ENCODE results near the gene SH2D6. TPM values are rescaled to one million over a fixed set of nuclear protein-coding genes. Genes with fewer than 3 reads are reported as not detected.

Gene SH2D6
- total and polyA plus RNA-seq, 2 donors (not counting 1 experiment from before 2014, with no cell fraction given) = 0.27 to 1.6 TPM

DNA sequence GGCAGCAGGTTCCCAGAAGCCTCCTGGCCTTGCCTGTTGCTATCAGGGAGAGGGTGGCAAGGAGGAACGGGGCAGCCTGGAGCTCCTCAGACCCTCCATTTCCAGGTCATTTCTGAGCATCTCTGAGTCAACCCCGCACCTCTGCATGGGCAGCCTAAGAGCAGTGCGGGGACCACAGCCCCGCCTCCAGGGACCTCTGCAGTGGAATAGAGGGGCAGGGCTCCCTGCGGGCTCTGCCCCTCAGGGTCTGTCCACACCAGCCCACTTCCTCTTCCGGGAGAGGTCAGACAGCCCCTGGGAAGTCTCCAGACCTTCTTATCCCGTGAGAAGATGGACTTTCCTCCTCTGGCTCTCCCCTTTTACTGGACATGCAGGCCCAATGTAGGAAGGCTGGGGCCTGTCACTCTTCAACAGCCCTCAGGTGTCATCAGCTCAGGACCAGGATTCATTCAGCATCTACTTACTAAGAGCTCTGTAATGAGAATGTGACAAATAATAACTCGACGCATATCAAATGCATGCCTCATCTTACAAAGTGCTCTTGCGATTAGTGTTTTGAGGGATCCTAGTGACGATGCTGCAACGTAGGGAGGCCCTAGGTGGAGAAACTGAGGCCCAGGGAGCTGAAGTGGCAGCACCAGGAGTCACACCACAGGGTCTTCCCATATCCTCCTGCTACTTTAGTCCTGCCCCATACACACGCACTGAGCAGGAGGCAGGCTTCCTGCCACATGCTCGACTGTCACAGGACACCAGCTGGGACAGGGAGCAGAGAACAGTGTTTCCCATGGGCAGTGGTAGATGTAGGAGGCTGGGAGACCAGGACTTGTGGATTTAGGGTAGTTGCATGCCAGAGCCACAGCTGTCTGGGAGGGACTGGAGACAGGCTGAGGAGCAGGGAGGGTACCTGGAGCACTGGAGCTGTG is 28.0 kb downstream of the SH2D6 start:
- Histone ChIP-seq H3K27ac (ENCODE audit: low read length in 2 of 2) (no peak overlapping the region), H3K27me3 (replicated peaks in 1 of 4; ENCODE audit: control extremely low read depth in 1 of 4, control insufficient read depth in 3 of 4, insufficient read depth in 4 of 4, low read length in 3 of 4) (peaks cover 0 to 3% (median 0%) of the 10 kb centered on the region in 4 experiments), H3K9ac (ENCODE audit: low read length) (no peak overlapping the region), H3K4me2 (replicated peaks; ENCODE audit: low read depth, low read length, poor library complexity, severe bottlenecking) (no peak overlapping the region), H3K79me2 (ENCODE audit: control insufficient read depth, insufficient read depth, low read length) (no peaks in the 10 kb centered on the region), H3K4me3 (ENCODE audit: control extremely low read depth in 1 of 5, extremely low read depth in 1 of 5, insufficient read depth in 1 of 5, low read depth in 2 of 5, low read length in 4 of 5) (no peak overlapping the region), H2AFZ (ENCODE audit: insufficient read depth, low read depth, low read length, poor library complexity, severe bottlenecking) (no peak overlapping the region), H3K36me3 (replicated peaks in 1 of 2; ENCODE audit: control extremely low read depth in 1 of 2, control insufficient read depth in 1 of 2, extremely low read depth in 1 of 2, insufficient read depth in 2 of 2, low read length in 1 of 2) (no peaks in the 10 kb centered on the region), H3K4me1 (ENCODE audit: control insufficient read depth in 2 of 2, insufficient read depth in 2 of 2, low read length in 2 of 2) (no peaks in the 10 kb centered on the region), H3K9me3 (ENCODE audit: control extremely low read depth in 1 of 3, control insufficient read depth in 2 of 3, insufficient read depth in 1 of 3, low read length in 2 of 3) (peaks cover 0 to 3% (median 0%) of the 10 kb centered on the region in 3 donors), H4K20me1 (ENCODE audit: control insufficient read depth, insufficient read depth, low read length, poor library complexity, severe bottlenecking) (no peaks in the 10 kb centered on the region)
- Mint-ChIP-seq H3K4me3 (no peak overlapping the region), H3K9me3 (ENCODE audit: insufficient read depth) (no peaks in the 10 kb centered on the region), H3K27ac (no peak overlapping the region), H3K27me3 (no peaks in the 10 kb centered on the region), H3K4me1 (no peaks in the 10 kb centered on the region)
- POLR2A ChIA-PET = no interaction called here
- ATAC-seq (ENCODE audit: low read depth) (no peak), DNase-seq (no peak)
- 87% methylated on average over 9 of the region's 14 CpGs for WGBS (ENCODE audit: insufficient coverage)
- CTCF ChIA-PET = interaction anchor here (2.1 kb wide), 1 partner anchor 104 kb away, joined by 7 read pairs; no protein-coding TSS in a partner anchor
- TF ChIP-seq, protein P1, sequence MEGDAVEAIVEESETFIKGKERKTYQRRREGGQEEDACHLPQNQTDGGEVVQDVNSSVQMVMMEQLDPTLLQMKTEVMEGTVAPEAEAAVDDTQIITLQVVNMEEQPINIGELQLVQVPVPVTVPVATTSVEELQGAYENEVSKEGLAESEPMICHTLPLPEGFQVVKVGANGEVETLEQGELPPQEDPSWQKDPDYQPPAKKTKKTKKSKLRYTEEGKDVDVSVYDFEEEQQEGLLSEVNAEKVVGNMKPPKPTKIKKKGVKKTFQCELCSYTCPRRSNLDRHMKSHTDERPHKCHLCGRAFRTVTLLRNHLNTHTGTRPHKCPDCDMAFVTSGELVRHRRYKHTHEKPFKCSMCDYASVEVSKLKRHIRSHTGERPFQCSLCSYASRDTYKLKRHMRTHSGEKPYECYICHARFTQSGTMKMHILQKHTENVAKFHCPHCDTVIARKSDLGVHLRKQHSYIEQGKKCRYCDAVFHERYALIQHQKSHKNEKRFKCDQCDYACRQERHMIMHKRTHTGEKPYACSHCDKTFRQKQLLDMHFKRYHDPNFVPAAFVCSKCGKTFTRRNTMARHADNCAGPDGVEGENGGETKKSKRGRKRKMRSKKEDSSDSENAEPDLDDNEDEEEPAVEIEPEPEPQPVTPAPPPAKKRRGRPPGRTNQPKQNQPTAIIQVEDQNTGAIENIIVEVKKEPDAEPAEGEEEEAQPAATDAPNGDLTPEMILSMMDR (IDR thresholded peaks at IDR 0.05) = no peak
- TF ChIP-seq EZH2 (IDR thresholded peaks at IDR 0.05; ENCODE audit: borderline replicate concordance, insufficient read depth, low read depth, low read length, poor library complexity, severe bottlenecking) = no peak
- intact Hi-C loops (cut with micrococcal nuclease) = no loop called here

DNA sequence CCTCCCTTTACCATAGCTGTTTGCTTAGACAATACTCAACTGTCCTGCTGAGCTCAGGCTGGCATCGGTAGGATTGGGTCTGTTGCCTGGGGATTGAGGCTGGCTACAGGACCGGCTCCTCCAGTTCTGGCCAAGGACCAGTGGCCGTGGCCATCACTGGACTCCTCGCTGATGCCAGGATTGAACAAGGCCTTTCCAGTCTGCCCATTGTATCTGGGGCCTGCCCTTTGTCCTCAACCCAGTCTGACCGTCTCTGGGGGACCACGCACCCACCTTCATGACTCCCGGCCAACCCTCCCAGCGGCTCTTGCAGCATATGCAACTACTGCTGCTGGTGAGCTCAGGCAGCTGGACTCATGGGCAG is 28.7 kb downstream of the SH2D6 start:
- Histone ChIP-seq H3K9ac (ENCODE audit: low read length) (no peak overlapping the region), H2AFZ (ENCODE audit: insufficient read depth, low read depth, low read length, poor library complexity, severe bottlenecking) (no peak overlapping the region), H3K4me3 (ENCODE audit: control extremely low read depth in 1 of 5, extremely low read depth in 1 of 5, insufficient read depth in 1 of 5, low read depth in 2 of 5, low read length in 4 of 5) (no peak overlapping the region), H3K4me1 (ENCODE audit: control insufficient read depth in 2 of 2, insufficient read depth in 2 of 2, low read length in 2 of 2) (no peaks in the 10 kb centered on the region), H3K27ac (ENCODE audit: low read length in 2 of 2) (no peak overlapping the region), H3K27me3 (replicated peaks in 1 of 4; ENCODE audit: control extremely low read depth in 1 of 4, control insufficient read depth in 3 of 4, insufficient read depth in 4 of 4, low read length in 3 of 4) (peaks cover 0 to 3% (median 0%) of the 10 kb centered on the region in 4 experiments), H3K79me2 (ENCODE audit: control insufficient read depth, insufficient read depth, low read length) (no peaks in the 10 kb centered on the region), H3K36me3 (replicated peaks in 1 of 2; ENCODE audit: control extremely low read depth in 1 of 2, control insufficient read depth in 1 of 2, extremely low read depth in 1 of 2, insufficient read depth in 2 of 2, low read length in 1 of 2) (no peaks in the 10 kb centered on the region), H3K9me3 (ENCODE audit: control extremely low read depth in 1 of 3, control insufficient read depth in 2 of 3, insufficient read depth in 1 of 3, low read length in 2 of 3) (peaks cover 0 to 3% (median 0%) of the 10 kb centered on the region in 3 donors), H4K20me1 (ENCODE audit: control insufficient read depth, insufficient read depth, low read length, poor library complexity, severe bottlenecking) (no peaks in the 10 kb centered on the region), H3K4me2 (replicated peaks; ENCODE audit: low read depth, low read length, poor library complexity, severe bottlenecking) (no peak overlapping the region)
- H3K27ac Mint-ChIP-seq = no peak overlapping the region
- H3K4me3 Mint-ChIP-seq = no peak overlapping the region
- no peaks in the 10 kb centered on the region for H3K27me3 Mint-ChIP-seq
- no peaks in the 10 kb centered on the region for H3K9me3 Mint-ChIP-seq (ENCODE audit: insufficient read depth)
- ATAC-seq (ENCODE audit: low read depth) (no peak), DNase-seq (no peak)
- intact Hi-C loops (cut with micrococcal nuclease) = no loop called here
- ChIA-PET POLR2A (no interaction called here), CTCF (interaction anchor here (2.1 kb wide), 1 partner anchor 104 kb away, joined by 7 read pairs; no protein-coding TSS in a partner anchor)
- no peak for TF ChIP-seq EZH2 (IDR thresholded peaks at IDR 0.05; ENCODE audit: borderline replicate concordance, insufficient read depth, low read depth, low read length, poor library complexity, severe bottlenecking)
- TF ChIP-seq, protein P1 (IDR thresholded peaks at IDR 0.05) = no peak
- 93% methylated on average over 8 of the region's 8 CpGs for WGBS (ENCODE audit: insufficient coverage)
- H3K4me1 Mint-ChIP-seq = no peaks in the 10 kb centered on the region

Measured in B cell (primary cell).